Measurements from ENCODE around the gene GPC6. TPM values are rescaled to one million over a fixed set of nuclear protein-coding genes. Genes with fewer than 3 reads are reported as not detected.

GPC6 gene
- total RNA-seq, 1 donor from 2014 or later = not detected

DNA sequence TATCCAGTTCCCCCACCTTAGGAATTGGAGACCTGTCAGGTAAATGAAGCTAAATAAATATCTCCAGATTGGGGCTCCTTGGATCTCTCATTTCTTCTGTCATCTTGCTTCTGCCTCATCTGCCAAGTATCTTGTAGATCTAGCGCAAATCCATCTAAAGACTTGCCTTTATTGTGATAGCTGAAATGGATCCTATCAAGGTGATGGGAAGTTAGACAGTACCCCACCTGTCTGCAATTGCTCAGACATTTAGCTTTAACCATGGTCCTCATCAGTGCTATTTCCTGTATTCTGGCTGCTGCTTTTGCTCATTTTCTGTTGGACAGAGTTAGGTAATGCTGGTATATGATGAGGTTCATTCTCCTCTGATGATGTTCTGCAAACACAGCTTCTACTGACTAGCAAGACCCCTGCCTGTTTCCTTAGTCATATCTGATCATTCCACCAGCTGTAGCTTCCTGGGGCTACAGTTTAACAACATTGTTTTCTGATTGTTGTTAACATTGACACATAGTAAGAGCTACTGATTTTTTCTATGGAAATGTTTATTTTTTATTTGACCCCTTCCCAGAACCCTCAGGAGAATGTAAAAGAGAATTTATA lies 912.9 kb downstream of the GPC6 start:
- Mint-ChIP-seq H3K9me3 (no peaks in the 10 kb centered on the region), H3K27me3 (ENCODE audit: insufficient read depth) (peaks cover 2% of the 10 kb centered on the region), H3K4me3 (no peak overlapping the region), H3K27ac (no peak overlapping the region), H3K36me3 (ENCODE audit: low read depth) (no peaks in the 10 kb centered on the region), H3K4me1 (ENCODE audit: low read depth) (no peaks in the 10 kb centered on the region)
- intact Hi-C loops (cut with micrococcal nuclease) = no loop called here
- DNase-seq (ENCODE audit: low spot score) = no peak

DNA sequence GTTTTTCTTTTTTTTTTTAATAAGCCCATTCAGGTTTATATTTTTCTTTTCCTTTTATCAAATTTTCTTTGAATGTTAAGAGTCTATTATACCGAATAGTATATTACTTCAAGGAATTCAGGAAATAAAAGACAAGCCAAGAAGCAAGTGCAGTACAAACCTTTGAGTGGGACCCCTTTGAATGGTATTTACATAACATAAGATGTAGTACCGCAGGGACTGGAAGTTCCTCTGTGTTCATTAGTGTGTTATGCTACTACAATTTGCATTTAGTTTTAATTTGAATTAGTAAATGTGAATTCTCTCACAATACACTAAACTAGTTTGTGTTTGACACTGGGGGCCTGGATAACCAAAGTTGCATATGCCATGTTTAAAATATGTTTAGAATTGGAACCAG lies 913.4 kb downstream of the GPC6 start:
- no peak for DNase-seq (ENCODE audit: low spot score)
- no peaks in the 10 kb centered on the region for H3K4me1 Mint-ChIP-seq (ENCODE audit: low read depth)
- H3K27me3 Mint-ChIP-seq (ENCODE audit: insufficient read depth) = peaks cover 2% of the 10 kb centered on the region
- no peak overlapping the region for H3K27ac Mint-ChIP-seq
- no peak overlapping the region for H3K4me3 Mint-ChIP-seq
- H3K36me3 Mint-ChIP-seq (ENCODE audit: low read depth) = no peaks in the 10 kb centered on the region
- intact Hi-C loops (cut with micrococcal nuclease) = no loop called here
- H3K9me3 Mint-ChIP-seq = no peaks in the 10 kb centered on the region

DNA sequence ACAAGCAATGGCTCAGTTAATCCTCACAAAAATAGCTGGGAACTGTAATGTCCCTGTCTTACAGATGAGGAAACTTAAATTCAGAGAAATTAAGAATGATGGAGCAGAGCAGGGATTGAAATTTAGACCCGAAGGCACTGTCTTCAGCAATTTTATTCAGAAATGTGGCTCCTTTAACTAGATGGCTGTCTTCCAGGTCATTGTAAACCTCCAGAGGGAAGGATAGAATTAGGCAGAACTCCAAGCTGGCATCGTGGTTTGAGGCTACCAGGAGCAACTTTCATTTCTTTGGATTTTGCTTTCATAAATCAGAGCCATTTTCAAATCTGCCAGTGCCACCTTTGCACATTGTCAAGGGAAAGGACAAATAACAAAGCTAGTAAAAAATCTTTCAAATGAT lies 913.9 kb downstream of the GPC6 start:
- H3K9me3 Mint-ChIP-seq = no peaks in the 10 kb centered on the region
- DNase-seq (ENCODE audit: low spot score) = no peak
- no peak overlapping the region for H3K4me3 Mint-ChIP-seq
- H3K27me3 Mint-ChIP-seq (ENCODE audit: insufficient read depth) = peaks cover 2% of the 10 kb centered on the region
- intact Hi-C loops (cut with micrococcal nuclease) = no loop called here
- H3K36me3 Mint-ChIP-seq (ENCODE audit: low read depth) = no peaks in the 10 kb centered on the region
- H3K4me1 Mint-ChIP-seq (ENCODE audit: low read depth) = no peaks in the 10 kb centered on the region
- H3K27ac Mint-ChIP-seq = no peak overlapping the region

DNA sequence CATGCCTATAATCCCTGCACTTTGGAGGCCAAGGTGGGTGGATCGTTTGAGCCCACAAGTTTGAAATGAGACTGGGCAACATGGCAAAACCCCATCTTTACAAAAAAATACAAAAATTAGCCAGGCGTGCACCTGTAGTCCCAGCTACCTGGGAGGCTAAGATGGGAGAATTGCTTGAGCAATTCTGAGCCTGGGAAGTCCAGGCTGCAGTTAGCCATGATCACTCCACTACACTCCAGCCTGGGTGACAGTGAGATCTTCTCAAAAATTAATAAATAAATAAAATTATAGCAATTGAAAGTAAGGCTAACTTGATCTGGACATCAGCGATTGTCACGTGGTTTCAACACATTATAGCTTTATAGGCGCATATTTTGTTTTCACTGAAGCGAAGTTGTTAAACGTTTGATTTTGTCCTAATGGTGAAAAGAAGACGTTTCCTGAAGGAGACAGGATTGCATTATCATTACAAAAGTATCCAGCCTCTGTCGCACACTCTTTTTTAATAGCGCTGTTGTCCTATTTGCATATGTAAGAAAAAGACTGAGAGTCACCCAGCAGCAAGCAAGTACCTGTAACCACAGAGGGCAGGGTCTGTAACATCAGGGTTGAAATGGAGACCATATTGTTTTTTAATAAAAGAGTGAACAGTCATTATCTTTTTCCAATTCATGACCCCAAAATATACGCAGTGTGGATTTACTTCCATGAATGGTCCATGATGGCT lies 917.2 kb downstream of the GPC6 start:
- no peak overlapping the region for H3K27ac Mint-ChIP-seq
- intact Hi-C loops (cut with micrococcal nuclease) = no loop called here
- no peak for DNase-seq (ENCODE audit: low spot score)
- H3K9me3 Mint-ChIP-seq = no peaks in the 10 kb centered on the region
- no peaks in the 10 kb centered on the region for H3K4me1 Mint-ChIP-seq (ENCODE audit: low read depth)
- H3K27me3 Mint-ChIP-seq (ENCODE audit: insufficient read depth) = no peaks in the 10 kb centered on the region
- no peak overlapping the region for H3K4me3 Mint-ChIP-seq
- no peaks in the 10 kb centered on the region for H3K36me3 Mint-ChIP-seq (ENCODE audit: low read depth)

DNA sequence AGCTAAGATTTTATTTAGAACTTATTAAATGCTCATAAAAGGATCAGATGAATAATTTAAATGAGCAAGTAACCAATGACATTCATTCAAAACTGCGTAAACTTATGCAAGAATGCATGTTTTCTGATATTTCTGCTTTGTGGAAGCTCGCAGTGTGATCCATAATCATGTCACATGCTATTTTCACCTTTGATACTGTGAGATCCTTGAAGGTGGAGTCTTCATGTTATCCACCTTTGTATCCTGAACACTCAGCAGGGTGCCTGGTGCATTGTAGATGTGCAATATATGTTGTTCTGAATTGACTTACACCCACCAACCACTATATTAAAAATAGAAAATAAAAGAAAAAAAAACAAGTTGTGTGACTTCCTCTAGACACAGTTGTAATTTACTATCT lies 919.4 kb downstream of the GPC6 start:
- Mint-ChIP-seq H3K27ac (no peak overlapping the region), H3K36me3 (ENCODE audit: low read depth) (no peaks in the 10 kb centered on the region), H3K4me3 (no peak overlapping the region), H3K9me3 (no peaks in the 10 kb centered on the region), H3K27me3 (ENCODE audit: insufficient read depth) (no peaks in the 10 kb centered on the region), H3K4me1 (ENCODE audit: low read depth) (no peaks in the 10 kb centered on the region)
- DNase-seq (ENCODE audit: low spot score) = no peak
- intact Hi-C loops (cut with micrococcal nuclease) = no loop called here

DNA sequence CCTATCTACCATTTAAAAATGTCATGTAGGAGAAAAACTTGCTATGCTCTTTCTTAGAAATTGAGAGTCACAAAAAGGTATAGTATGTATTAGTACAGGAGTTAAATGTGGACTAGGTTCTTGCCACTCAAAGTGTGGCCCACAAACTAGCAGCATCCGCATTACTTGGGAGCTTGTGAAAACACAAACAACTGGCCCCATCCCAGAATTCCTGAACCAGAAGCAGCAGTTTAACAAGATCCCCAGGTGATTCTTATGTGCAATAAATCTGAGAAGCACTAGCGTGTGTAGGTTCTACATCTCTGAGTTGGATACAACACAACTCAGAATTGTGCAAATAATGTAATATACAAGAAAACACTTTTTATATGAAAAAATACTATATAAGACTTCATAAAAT lies 927.0 kb downstream of the GPC6 start:
- no peak for DNase-seq (ENCODE audit: low spot score)

DNA sequence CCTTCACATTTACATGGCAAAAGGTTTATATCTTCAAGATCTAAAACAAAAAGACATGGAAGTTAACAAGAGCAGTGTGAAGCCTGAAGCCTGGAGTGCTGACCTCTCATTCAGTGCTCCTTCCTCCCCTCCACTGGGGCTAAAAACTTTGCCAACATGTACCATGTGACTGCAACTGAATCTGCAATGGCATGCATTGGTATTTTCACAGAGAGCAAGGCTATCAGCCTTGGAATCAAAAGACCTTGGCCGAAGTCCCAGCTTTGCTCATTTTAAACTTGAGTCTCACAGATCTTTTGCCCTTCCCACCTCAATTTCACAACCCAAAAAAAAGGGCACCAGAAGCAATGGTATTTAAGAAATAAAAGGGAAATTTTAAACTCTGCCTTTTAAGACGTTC lies 927.8 kb downstream of the GPC6 start:
- intact Hi-C loops (cut with micrococcal nuclease) = no loop called here
- no peaks in the 10 kb centered on the region for H3K36me3 Mint-ChIP-seq (ENCODE audit: low read depth)

More for the DNA sequence above, 927.0 kb downstream of the GPC6 start:
- no peaks in the 10 kb centered on the region for H3K9me3 Mint-ChIP-seq
- no peaks in the 10 kb centered on the region for H3K36me3 Mint-ChIP-seq (ENCODE audit: low read depth)
- intact Hi-C loops (cut with micrococcal nuclease) = no loop called here
- H3K27ac Mint-ChIP-seq = no peak overlapping the region
- H3K4me1 Mint-ChIP-seq (ENCODE audit: low read depth) = no peaks in the 10 kb centered on the region
- H3K4me3 Mint-ChIP-seq = no peak overlapping the region
- H3K27me3 Mint-ChIP-seq (ENCODE audit: insufficient read depth) = peaks cover 2% of the 10 kb centered on the region

DNA sequence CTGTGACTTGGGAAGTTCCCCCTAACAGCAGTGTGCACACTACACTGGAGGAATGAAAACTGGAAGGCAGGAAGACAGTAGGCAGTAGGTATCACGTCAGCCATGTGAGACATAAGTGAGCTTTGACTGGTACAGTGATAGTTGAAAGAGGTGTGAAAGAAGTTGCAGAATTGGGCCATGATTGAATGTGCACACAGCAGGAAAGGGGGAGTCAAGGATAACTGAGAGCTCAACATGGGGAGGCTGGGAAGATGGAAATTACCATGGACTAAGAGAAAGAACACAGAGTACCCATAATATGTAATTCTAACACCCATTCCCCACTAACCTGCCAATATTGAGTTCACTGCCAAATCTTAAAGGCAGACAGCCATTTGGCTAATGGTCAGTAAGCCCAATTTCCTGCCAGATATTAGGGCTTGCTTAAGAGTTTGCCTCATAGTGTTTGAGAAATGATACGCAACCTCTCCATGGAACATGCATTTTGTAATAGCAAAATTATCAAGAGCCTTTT lies 931.2 kb downstream of the GPC6 start:
- intact Hi-C loops (cut with micrococcal nuclease) = no loop called here
- H3K4me1 Mint-ChIP-seq (ENCODE audit: low read depth) = no peaks in the 10 kb centered on the region
- no peak overlapping the region for H3K27ac Mint-ChIP-seq
- H3K9me3 Mint-ChIP-seq = no peaks in the 10 kb centered on the region
- DNase-seq (ENCODE audit: low spot score) = no peak
- peaks cover 2% of the 10 kb centered on the region for H3K27me3 Mint-ChIP-seq (ENCODE audit: insufficient read depth)
- no peak overlapping the region for H3K4me3 Mint-ChIP-seq
- no peaks in the 10 kb centered on the region for H3K36me3 Mint-ChIP-seq (ENCODE audit: low read depth)

More for the DNA sequence above, 927.8 kb downstream of the GPC6 start:
- Mint-ChIP-seq H3K4me3 (no peak overlapping the region), H3K27ac (no peak overlapping the region), H3K9me3 (no peaks in the 10 kb centered on the region), H3K4me1 (ENCODE audit: low read depth) (no peaks in the 10 kb centered on the region), H3K27me3 (ENCODE audit: insufficient read depth) (peaks cover 2% of the 10 kb centered on the region)
- no peak for DNase-seq (ENCODE audit: low spot score)

DNA sequence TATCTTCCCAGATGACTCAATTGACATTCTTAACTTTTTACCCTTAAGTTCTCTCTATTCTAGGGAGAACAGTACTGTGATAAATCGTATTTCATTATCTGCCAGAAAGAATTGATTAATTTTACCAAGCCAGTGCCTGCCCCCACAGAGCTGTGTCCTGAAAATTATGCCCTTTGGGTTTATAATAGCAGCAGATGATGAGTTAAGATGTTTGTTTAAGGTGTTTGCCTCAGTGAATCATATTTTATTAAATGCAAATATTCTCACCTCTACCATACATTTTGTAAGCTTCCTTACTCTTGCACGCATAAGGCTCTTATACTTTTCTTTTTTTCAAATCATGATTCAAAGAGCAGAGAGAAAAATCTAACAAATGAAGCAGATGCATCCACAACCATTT lies 934.3 kb downstream of the GPC6 start:
- Mint-ChIP-seq H3K27ac (no peak overlapping the region), H3K9me3 (no peaks in the 10 kb centered on the region), H3K36me3 (ENCODE audit: low read depth) (no peaks in the 10 kb centered on the region), H3K4me1 (ENCODE audit: low read depth) (no peaks in the 10 kb centered on the region), H3K27me3 (ENCODE audit: insufficient read depth) (no peaks in the 10 kb centered on the region), H3K4me3 (no peak overlapping the region)
- intact Hi-C loops (cut with micrococcal nuclease) = no loop called here
- DNase-seq (ENCODE audit: low spot score) = no peak

DNA sequence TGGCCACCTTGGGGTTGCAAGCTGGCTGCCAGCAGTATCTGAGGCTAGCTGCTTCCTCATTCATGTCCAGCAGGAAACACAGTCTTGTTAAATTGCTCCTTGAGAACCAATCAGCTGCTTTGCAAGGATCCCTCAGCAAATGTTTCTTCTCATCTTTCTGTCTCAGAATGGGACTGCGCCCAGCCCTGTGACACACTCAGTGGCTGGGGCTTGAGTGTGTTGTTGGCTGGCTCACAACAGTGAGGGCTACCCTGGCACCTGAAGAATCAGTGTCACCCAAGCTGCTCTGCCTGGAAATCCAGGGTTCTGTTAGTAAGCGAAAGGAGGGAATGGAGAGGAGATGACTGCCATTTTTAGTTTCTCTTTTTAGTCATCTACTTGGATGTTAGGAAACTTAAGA lies 935.7 kb downstream of the GPC6 start:
- Mint-ChIP-seq H3K27me3 (ENCODE audit: insufficient read depth) (no peaks in the 10 kb centered on the region), H3K9me3 (no peaks in the 10 kb centered on the region), H3K4me3 (no peak overlapping the region), H3K27ac (no peak overlapping the region), H3K36me3 (ENCODE audit: low read depth) (no peaks in the 10 kb centered on the region), H3K4me1 (ENCODE audit: low read depth) (no peaks in the 10 kb centered on the region)
- intact Hi-C loops (cut with micrococcal nuclease) = no loop called here
- DNase-seq (ENCODE audit: low spot score) = no peak

DNA sequence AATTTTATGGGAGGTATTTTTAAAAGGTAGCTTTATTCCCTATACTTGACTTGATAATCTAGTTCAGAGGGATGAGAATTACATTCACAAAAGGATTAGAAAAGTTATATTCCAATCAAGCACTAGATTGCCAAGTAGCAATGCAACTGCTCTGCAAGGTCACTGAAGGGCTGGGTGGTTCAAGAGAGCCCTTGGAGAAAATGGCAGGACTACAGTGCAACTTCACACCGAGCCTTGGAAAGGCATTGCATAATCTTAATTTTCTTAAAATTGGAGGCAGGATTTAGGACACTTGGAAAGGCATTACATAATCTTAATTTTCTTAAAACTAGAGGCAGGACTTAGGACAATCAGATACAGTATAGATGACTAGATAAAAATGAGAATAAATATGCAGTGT lies 936.9 kb downstream of the GPC6 start:
- no peaks in the 10 kb centered on the region for H3K4me1 Mint-ChIP-seq (ENCODE audit: low read depth)
- no peaks in the 10 kb centered on the region for H3K27me3 Mint-ChIP-seq (ENCODE audit: insufficient read depth)
- H3K4me3 Mint-ChIP-seq = no peak overlapping the region
- no peaks in the 10 kb centered on the region for H3K36me3 Mint-ChIP-seq (ENCODE audit: low read depth)
- intact Hi-C loops (cut with micrococcal nuclease) = no loop called here
- no peak overlapping the region for H3K27ac Mint-ChIP-seq
- no peak for DNase-seq (ENCODE audit: low spot score)
- no peaks in the 10 kb centered on the region for H3K9me3 Mint-ChIP-seq

DNA sequence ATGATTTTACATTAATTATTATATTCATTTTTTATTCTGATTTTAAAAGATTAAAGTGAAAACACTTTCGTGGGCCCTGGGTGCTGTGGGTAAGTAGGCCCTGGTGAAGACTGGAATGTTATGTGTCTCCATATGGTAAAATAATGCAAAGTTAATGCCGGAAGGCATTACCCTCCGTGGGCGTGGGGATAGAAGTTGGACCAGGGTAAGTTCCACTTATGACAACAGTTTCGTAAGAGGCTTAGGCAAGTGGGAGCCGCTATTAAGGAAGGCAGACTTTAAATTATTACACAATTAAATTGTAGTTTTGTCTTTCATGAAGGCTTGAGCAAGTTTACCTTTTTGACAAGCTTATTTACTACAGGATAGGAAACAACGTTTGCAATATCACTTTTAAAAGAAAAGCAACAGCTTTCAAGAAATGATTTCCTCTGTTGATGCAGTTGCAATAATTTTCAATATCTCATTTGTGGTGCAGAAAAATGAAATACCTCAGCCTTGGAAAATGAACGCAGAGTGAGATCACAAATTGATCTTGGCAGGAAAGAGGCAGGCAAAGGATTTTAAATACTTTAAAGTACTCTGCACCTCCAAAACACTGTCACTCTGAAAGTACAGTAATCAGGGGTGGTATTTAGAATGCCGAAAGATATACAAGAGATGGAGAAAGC lies 942.3 kb downstream of the GPC6 start:
- H3K36me3 Mint-ChIP-seq (ENCODE audit: low read depth) = no peaks in the 10 kb centered on the region
- H3K27ac Mint-ChIP-seq = no peak overlapping the region
- DNase-seq (ENCODE audit: low spot score) = no peak
- H3K4me3 Mint-ChIP-seq = no peak overlapping the region
- H3K9me3 Mint-ChIP-seq = no peaks in the 10 kb centered on the region
- intact Hi-C loops (cut with micrococcal nuclease) = no loop called here
- peaks cover 2% of the 10 kb centered on the region for H3K27me3 Mint-ChIP-seq (ENCODE audit: insufficient read depth)
- no peaks in the 10 kb centered on the region for H3K4me1 Mint-ChIP-seq (ENCODE audit: low read depth)

DNA sequence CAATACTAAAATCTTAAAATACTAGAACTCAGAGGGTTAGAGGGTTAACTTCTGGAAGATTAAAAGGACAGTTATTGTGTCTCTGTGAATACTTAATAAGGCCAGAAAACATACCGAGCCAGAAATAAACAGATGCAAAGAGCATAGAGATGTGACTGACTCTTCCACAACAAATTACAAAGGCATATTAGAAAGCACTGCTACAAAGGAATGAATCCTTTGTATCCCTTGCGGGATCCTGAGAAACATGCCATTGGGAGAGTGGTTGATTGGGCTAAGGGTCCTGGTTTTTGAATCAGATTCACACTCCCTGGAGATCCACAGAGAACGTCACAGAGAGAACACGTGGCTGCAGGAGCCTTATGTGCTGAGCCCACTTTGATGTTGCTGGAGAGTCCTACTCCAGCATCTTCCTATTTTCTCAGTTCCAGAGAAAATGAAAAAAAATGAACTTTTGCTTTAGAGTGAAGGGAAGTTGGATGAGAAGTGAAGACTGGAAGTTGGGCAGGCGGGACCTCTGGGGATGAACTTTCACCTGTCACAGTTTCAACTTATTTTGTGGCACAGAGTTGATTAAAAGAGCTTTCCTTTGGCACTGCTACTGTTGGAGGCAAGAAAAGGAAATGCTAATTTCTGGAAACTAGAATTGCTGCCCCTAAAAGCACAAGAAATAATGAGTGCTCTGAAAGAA lies 943.0 kb downstream of the GPC6 start:
- no peak overlapping the region for H3K27ac Mint-ChIP-seq
- H3K9me3 Mint-ChIP-seq = no peaks in the 10 kb centered on the region
- no peaks in the 10 kb centered on the region for H3K4me1 Mint-ChIP-seq (ENCODE audit: low read depth)
- intact Hi-C loops (cut with micrococcal nuclease) = no loop called here
- no peak for DNase-seq (ENCODE audit: low spot score)
- no peaks in the 10 kb centered on the region for H3K36me3 Mint-ChIP-seq (ENCODE audit: low read depth)
- H3K4me3 Mint-ChIP-seq = no peak overlapping the region
- H3K27me3 Mint-ChIP-seq (ENCODE audit: insufficient read depth) = peaks cover 2% of the 10 kb centered on the region
